DOHH2 (cell line): ENCODE measurements around the gene SLC25A27.
A peak's percentile ranks its signal among the peaks of the same experiment; 100 is the strongest.

Experiments
- H3F3A ChIP-seq: fragments of 200-600 bp; sonication (generic), shearing (Covaris generic); 2 replicates; pipeline ENCODE4 v1.6.0; 2016; ENCODE audit warnings: antibody characterized with exemption, mild to moderate bottlenecking; ENCODE audit not compliant: control insufficient read depth, insufficient read depth
- H3K27ac ChIP-seq: fragments of 200-600 bp; sonication (generic); 2 replicates; pipeline ENCODE4 v1.5.1; 2014; ENCODE audit warnings: low read depth, mild to moderate bottlenecking, low read length, moderate library complexity
- H3K27me3 ChIP-seq: fragments of 200-600 bp; sonication (generic); 2 replicates; pipeline ENCODE4 v1.6.1; 2014; ENCODE audit warnings: mild to moderate bottlenecking, low read length, mixed read lengths; ENCODE audit not compliant: control insufficient read depth
- H3K36me3 ChIP-seq: fragments of 200-600 bp; sonication (generic); 2 replicates; pipeline ENCODE4 v1.6.1; 2014; ENCODE audit warnings: mild to moderate bottlenecking, low read length, moderate library complexity, mixed read lengths; ENCODE audit not compliant: control insufficient read depth
- H3K4me1 ChIP-seq: fragments of 200-600 bp; sonication (generic); 2 replicates; pipeline ENCODE4 v1.6.1; 2014; ENCODE audit warnings: mild to moderate bottlenecking, low read length, mixed read lengths; ENCODE audit not compliant: control insufficient read depth
- H3K4me2 ChIP-seq: fragments of 200-600 bp; sonication (generic); 2 replicates; pipeline ENCODE4 v1.6.0; 2014; ENCODE audit warnings: mild to moderate bottlenecking, low read length, moderate library complexity
- H3K4me3 ChIP-seq: fragments of 200-600 bp; sonication (generic); 2 replicates; pipeline ENCODE4 v1.5.1; 2014; ENCODE audit warnings: mild to moderate bottlenecking, low read length, mixed read lengths
- H3K79me2 ChIP-seq: fragments of 200-600 bp; sonication (generic); 2 replicates; pipeline ENCODE4 v1.6.1; 2014; ENCODE audit warnings: mild to moderate bottlenecking, low read length, mixed read lengths; ENCODE audit not compliant: control insufficient read depth
- H3K9me2 ChIP-seq: fragments of 200-600 bp; sonication (generic); replicated peaks from 2 replicates; pipeline ENCODE4 v1.6.1; 2014; ENCODE audit warnings: mild to moderate bottlenecking, low read length, mixed read lengths; ENCODE audit not compliant: control insufficient read depth
- H3K9me3 ChIP-seq: fragments of 200-600 bp; sonication (generic); 2 replicates; pipeline ENCODE4 v1.6.1; 2014; ENCODE audit warnings: antibody characterized with exemption, low read length, mixed read lengths; ENCODE audit not compliant: control insufficient read depth, insufficient read depth
- H4K20me1 ChIP-seq: fragments of 200-600 bp; sonication (generic); 2 replicates; pipeline ENCODE4 v1.6.0; 2014; ENCODE audit warnings: low read depth, mild to moderate bottlenecking, antibody characterized with exemption, low read length, moderate library complexity; ENCODE audit not compliant: control insufficient read depth, insufficient read depth
- EZH2phosphoT487 ChIP-seq: fragments of 200-600 bp; sonication (generic); IDR thresholded peaks from 2 replicates; pipeline ENCODE4 v1.6.1; 2017; ENCODE audit warnings: borderline replicate concordance, mild to moderate bottlenecking, antibody characterized with exemption, low read length, moderate library complexity, mixed read lengths
- TF ChIP-seq, protein P1 (sequence below): fragments of 200-600 bp; sonication (generic); IDR thresholded peaks from one replicate; pipeline ENCODE4 v1.5.1; 2014; ENCODE audit warnings: antibody characterized with exemption, mild to moderate bottlenecking, low read depth, low read length; ENCODE audit not compliant: poor library complexity, severe bottlenecking

Gene SLC25A27

GRCh38 chr6:46637145-46637544, 15.6 kb upstream of the SLC25A27 start:
- no peaks in the 10 kb centered on the region for H4K20me1 ChIP-seq
- H3K4me3 ChIP-seq = peak overlapping the region; percentile 78
- peak overlapping the region; percentile 97 for H3K27ac ChIP-seq
- TF ChIP-seq EZH2phosphoT487 = no peak
- TF ChIP-seq, protein P1, sequence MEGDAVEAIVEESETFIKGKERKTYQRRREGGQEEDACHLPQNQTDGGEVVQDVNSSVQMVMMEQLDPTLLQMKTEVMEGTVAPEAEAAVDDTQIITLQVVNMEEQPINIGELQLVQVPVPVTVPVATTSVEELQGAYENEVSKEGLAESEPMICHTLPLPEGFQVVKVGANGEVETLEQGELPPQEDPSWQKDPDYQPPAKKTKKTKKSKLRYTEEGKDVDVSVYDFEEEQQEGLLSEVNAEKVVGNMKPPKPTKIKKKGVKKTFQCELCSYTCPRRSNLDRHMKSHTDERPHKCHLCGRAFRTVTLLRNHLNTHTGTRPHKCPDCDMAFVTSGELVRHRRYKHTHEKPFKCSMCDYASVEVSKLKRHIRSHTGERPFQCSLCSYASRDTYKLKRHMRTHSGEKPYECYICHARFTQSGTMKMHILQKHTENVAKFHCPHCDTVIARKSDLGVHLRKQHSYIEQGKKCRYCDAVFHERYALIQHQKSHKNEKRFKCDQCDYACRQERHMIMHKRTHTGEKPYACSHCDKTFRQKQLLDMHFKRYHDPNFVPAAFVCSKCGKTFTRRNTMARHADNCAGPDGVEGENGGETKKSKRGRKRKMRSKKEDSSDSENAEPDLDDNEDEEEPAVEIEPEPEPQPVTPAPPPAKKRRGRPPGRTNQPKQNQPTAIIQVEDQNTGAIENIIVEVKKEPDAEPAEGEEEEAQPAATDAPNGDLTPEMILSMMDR = no peak
- H3K36me3 ChIP-seq = peaks cover 41% of the 10 kb centered on the region
- H3K9me2 ChIP-seq = no peaks in the 10 kb centered on the region
- no peaks in the 10 kb centered on the region for H3K27me3 ChIP-seq
- H3F3A ChIP-seq = peaks cover 16% of the 10 kb centered on the region
- no peaks in the 10 kb centered on the region for H3K9me3 ChIP-seq
- peak overlapping the region; percentile 99 for H3K4me2 ChIP-seq
- H3K4me1 ChIP-seq = peaks cover 89% of the 10 kb centered on the region
- H3K79me2 ChIP-seq = peaks cover 53% of the 10 kb centered on the region

DNA sequence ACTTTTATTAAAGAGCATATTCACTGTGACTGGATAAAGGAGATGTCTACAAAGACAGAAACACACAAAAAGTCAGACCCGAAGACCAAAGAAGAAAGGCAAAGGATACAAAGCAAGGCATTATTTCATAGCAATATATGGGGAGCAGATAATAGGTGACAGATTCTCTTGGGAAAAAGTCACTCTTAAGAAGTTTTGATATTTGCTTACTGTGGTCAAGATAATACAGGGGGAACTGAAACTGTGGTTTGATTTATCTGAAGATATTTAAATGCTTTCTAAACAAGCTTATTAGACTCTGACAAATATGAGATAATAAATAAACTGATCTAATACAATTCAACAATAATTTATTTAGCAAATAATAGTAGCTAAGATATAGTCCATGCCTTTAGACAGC, 14.8 kb upstream of the SLC25A27 start:
- no peak for TF ChIP-seq EZH2phosphoT487
- TF ChIP-seq, protein P1 = no peak
- H3K4me1 ChIP-seq = peaks cover 92% of the 10 kb centered on the region

DNA sequence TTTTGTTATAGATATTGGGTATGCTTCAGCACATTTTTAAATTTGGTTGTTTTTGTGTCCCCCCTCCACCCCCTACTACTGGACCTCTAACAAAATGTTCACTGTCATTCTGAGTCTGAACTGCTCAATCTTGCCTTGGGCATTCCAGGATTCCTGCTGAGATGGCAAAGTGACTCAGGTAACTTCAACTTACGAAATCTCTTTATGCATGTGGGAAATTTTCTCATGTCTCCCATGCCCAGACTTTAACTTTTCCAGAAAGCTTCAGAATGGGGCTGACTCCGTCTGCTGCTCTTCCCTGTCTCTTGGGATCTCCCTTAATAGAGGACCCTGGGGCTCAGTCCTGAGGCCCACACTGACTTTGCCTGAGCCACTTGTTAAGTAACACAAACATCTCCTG, 14.1 kb upstream of the SLC25A27 start:
- Histone ChIP-seq H3K36me3 (peaks cover 40% of the 10 kb centered on the region), H3K27me3 (no peaks in the 10 kb centered on the region), H3K4me2 (peak overlapping the region; percentile 99), H3K9me2 (no peaks in the 10 kb centered on the region), H3K4me1 (peaks cover 98% of the 10 kb centered on the region), H3K4me3 (peak overlapping the region; percentile 78), H4K20me1 (no peaks in the 10 kb centered on the region), H3K9me3 (no peaks in the 10 kb centered on the region), H3K27ac (peak overlapping the region; percentile 97), H3K79me2 (peaks cover 62% of the 10 kb centered on the region), H3F3A (peaks cover 16% of the 10 kb centered on the region)
- no peak for TF ChIP-seq EZH2phosphoT487
- TF ChIP-seq, protein P1 = no peak

More for the DNA sequence above, 14.8 kb upstream of the SLC25A27 start:
- Histone ChIP-seq H3K4me2 (peak overlapping the region; percentile 99), H4K20me1 (no peaks in the 10 kb centered on the region), H3K27me3 (no peaks in the 10 kb centered on the region), H3K36me3 (peaks cover 40% of the 10 kb centered on the region), H3K4me3 (peak overlapping the region; percentile 78), H3K79me2 (peaks cover 58% of the 10 kb centered on the region), H3K9me2 (no peaks in the 10 kb centered on the region), H3K27ac (peak overlapping the region; percentile 97), H3K9me3 (no peaks in the 10 kb centered on the region), H3F3A (peaks cover 16% of the 10 kb centered on the region)
